Stomach (tissue), 9 donors: ENCODE measurements around the gene PIR. TPM values are rescaled to one million over a fixed set of nuclear protein-coding genes. Genes with fewer than 3 reads are reported as not detected.

Experiments used
- DNase-seq, 2 donors: peaks; one replicate each; pipeline versions ENCODE4 v3.0.0 to v3.0.0-alpha.2; 2013 to 2019
- H3K27ac ChIP-seq, 5 donors: fragments of 200-600 bp in 4 of 5; sonication (generic) in 4 of 5; one replicate each; pipeline ENCODE4 v1.5.1; 2013 to 2019; ENCODE audit warnings: mild to moderate bottlenecking in 1 of 5, moderate library complexity in 1 of 5
- H3K27me3 ChIP-seq, 3 donors: fragments of 200-600 bp; sonication (generic); one replicate each; pipeline ENCODE4 v1.5.1; 2017 to 2019; ENCODE audit warnings: mixed run types in 1 of 3
- H3K36me3 ChIP-seq, 4 donors: fragments of 200-600 bp; sonication (generic); 1 replicate in 3 of 4; 2 replicates in 1 of 4; pipeline ENCODE4 v1.5.1; 2016 to 2019
- H3K4me1 ChIP-seq, 4 donors: fragments of 200-600 bp; sonication (generic); one replicate each; pipeline ENCODE4 v1.5.1; 2016 to 2019
- H3K4me3 ChIP-seq, 4 donors: fragments of 200-600 bp; sonication (generic) in 3 of 4; one replicate each; pipeline ENCODE4 v1.5.1; 2016 to 2019; ENCODE audit warnings: mild to moderate bottlenecking in 1 of 4
- H3K9me3 ChIP-seq, 4 donors: fragments of 200-600 bp; sonication (generic); one replicate each; pipeline ENCODE4 v1.5.1; 2016 to 2019
- CTCF ChIP-seq, 7 experiments: fragments of 450-650 bp in 4 of 7; fragments of 200-600 bp in 3 of 7; sonication (generic) in 3 of 7; IDR thresholded peaks; one replicate each; pipeline ENCODE4 v1.5.1; 2016 to 2019; ENCODE audit warnings: antibody characterized with exemption in 7 of 7, control low read depth in 2 of 7, mild to moderate bottlenecking in 1 of 7
- EP300 ChIP-seq: sonication (generic); formaldehyde crosslinking; IDR thresholded peaks from one replicate; pipeline ENCODE4 v1.6.1; 2017; ENCODE audit warnings: antibody characterized with exemption
- POLR2A ChIP-seq, 4 donors: fragments of 450-650 bp; IDR thresholded peaks; one replicate each; pipeline ENCODE4 v1.6.1; 2016; ENCODE audit warnings: antibody characterized with exemption in 4 of 4, control low read depth in 2 of 4, mild to moderate bottlenecking in 1 of 4, moderate library complexity in 1 of 4
- POLR2AphosphoS5 ChIP-seq, 3 donors: sonication (generic); formaldehyde crosslinking; IDR thresholded peaks; one replicate each; pipeline ENCODE4 v1.6.1; 2016; ENCODE audit warnings: antibody characterized with exemption in 3 of 3
- WGBS, 5 donors: extraction: QIAGEN DNeasy Blood & Tissue Kit in 3 of 5; methylation state at CpG; one replicate each; pipeline versions ENCODE4 v1.1.5 to v1.1.7; 2013 to 2018; 5-methylcytosine and 5-hydroxymethylcytosine counted together
- intact Hi-C: fragments of 100-400 bp; cut with DNase I; formaldehyde crosslinking; loops from one replicate; pipeline ENCODE4 v1.15.1; 2023; ENCODE audit warnings: low total_unique reads
- polyA plus RNA-seq, 3 donors: library from polyadenylated mRNA; stranded (reverse); fragments of 200-250 nt; gene quantifications; one replicate each; pipeline ENCODE4 v1.2.3, GENCODE V29; 2013
- total RNA-seq, 5 donors: library from RNA; depleted of rRNA; stranded (reverse); fragments of >200 nt; gene quantifications; one replicate each; pipeline versions ENCODE4 v1.1.0 to v1.2.3, GENCODE V29; 2014 to 2016
- donor health status: healthy with polysubstance abuse.
- donor health status: Bipolar disorder and iron deficiency.
- donor health status: healthy.

The PIR gene
- total and polyA plus RNA-seq, 8 donors: 5.2 to 47.5 (median 12.7) TPM

GRCh38 chrX:15384304-15384703 lies 108.8 kb downstream of the PIR start, which contains the start of gene VEGFD:
VEGFD (minus strand) TSS chrX:15384413; CDS start chrX:15383946, 467 bp downstream.
- peak in 1 of 2 donors; percentile 26 for DNase-seq
- Histone ChIP-seq H3K9me3 (no peaks in the 10 kb centered on the region), H3K27me3 (no peaks in the 10 kb centered on the region), H3K4me3 (no peak within 1 kb of the TSS), H3K27ac (no peak within 1 kb of the TSS), H3K36me3 (peaks cover 0 to 6% (median 0%) of the 10 kb centered on the region in 4 donors), H3K4me1 (no peaks in the 10 kb centered on the region)
- TF ChIP-seq POLR2A (IDR thresholded peaks at IDR 0.05) (no peak), CTCF (IDR thresholded peaks at IDR 0.05) (no peak), EP300 (no peak), POLR2AphosphoS5 (IDR thresholded peaks at IDR 0.05) (no peak)
- intact Hi-C loops: no loop called here
- 22 to 43% (median 27%) methylated on average over 1 to 2 of the region's 2 CpGs for WGBS, 5 donors

- TF ChIP-seq CTCF (IDR thresholded peaks at IDR 0.05): no peak
- no peak for TF ChIP-seq EP300
- no peak for TF ChIP-seq POLR2AphosphoS5 (IDR thresholded peaks at IDR 0.05)
- TF ChIP-seq POLR2A (IDR thresholded peaks at IDR 0.05): no peak
- H3K36me3 ChIP-seq: no peaks in the 10 kb centered on the region
- intact Hi-C loops: no loop called here
- no peaks in the 10 kb centered on the region for H3K9me3 ChIP-seq
- no peaks in the 10 kb centered on the region for H3K4me1 ChIP-seq
- DNase-seq: no peak
- 52 to 83% (median 79%) methylated on average over 8 of the region's 8 CpGs for WGBS, 5 donors
- H3K27me3 ChIP-seq: no peaks in the 10 kb centered on the region
- H3K4me3 ChIP-seq: no peak overlapping the region
- H3K27ac ChIP-seq: no peak overlapping the region
Measured at GRCh38 chrX:15382813-15383212, 110.3 kb downstream of the PIR start.

GRCh38 chrX:15376956-15377355 lies 116.2 kb downstream of the PIR start:
- peaks cover 0 to 5% (median 0%) of the 10 kb centered on the region in 4 donors for H3K9me3 ChIP-seq
- H3K27ac ChIP-seq: no peak overlapping the region
- no peak overlapping the region for H3K4me3 ChIP-seq
- no peak for DNase-seq
- H3K36me3 ChIP-seq: no peaks in the 10 kb centered on the region
- no peaks in the 10 kb centered on the region for H3K27me3 ChIP-seq
- 68 to 96% (median 80%) methylated on average over 1 of the region's 1 CpG for WGBS, 5 donors
- intact Hi-C loops: no loop called here
- H3K4me1 ChIP-seq: no peaks in the 10 kb centered on the region
- TF ChIP-seq CTCF (IDR thresholded peaks at IDR 0.05) (no peak), POLR2AphosphoS5 (IDR thresholded peaks at IDR 0.05) (no peak), EP300 (no peak), POLR2A (IDR thresholded peaks at IDR 0.05) (no peak)

GRCh38 chrX:15373976-15374375 lies 119.2 kb downstream of the PIR start:
- Histone ChIP-seq H3K9me3 (peaks cover 0 to 5% (median 0%) of the 10 kb centered on the region in 4 donors), H3K4me3 (no peak overlapping the region), H3K4me1 (no peaks in the 10 kb centered on the region), H3K27me3 (no peaks in the 10 kb centered on the region), H3K27ac (no peak overlapping the region), H3K36me3 (no peaks in the 10 kb centered on the region)
- intact Hi-C loops: no loop called here
- DNase-seq: no peak
- TF ChIP-seq POLR2AphosphoS5 (IDR thresholded peaks at IDR 0.05) (no peak), EP300 (no peak), POLR2A (IDR thresholded peaks at IDR 0.05) (no peak), CTCF (IDR thresholded peaks at IDR 0.05) (no peak)
- 53 to 77% (median 66%) methylated on average over 3 of the region's 3 CpGs for WGBS, 5 donors
